Parathyroid adenoma (tissue), 2 donors: ENCODE data around the gene TNP1.
A peak's percentile ranks its signal among the peaks of the same experiment; 100 is the strongest.

Experiments
- H2AFZ ChIP-seq: fragments of 300-600 bp; sonication (generic); one replicate; pipeline ENCODE4 v1.7.0; 2017; ENCODE audit warnings: antibody characterized with exemption, mild to moderate bottlenecking
- H3K27ac ChIP-seq: fragments of 300-600 bp; sonication (generic); one replicate; pipeline ENCODE4 v1.7.0; 2017
- H3K27me3 ChIP-seq: fragments of 300-600 bp; sonication (generic); one replicate; pipeline ENCODE4 v1.7.0; 2017; ENCODE audit warnings: low read length; ENCODE audit not compliant: control insufficient read depth, insufficient read depth
- H3K36me3 ChIP-seq: fragments of 300-600 bp; sonication (generic); one replicate; pipeline ENCODE4 v1.7.0; 2017; ENCODE audit warnings: low read length; ENCODE audit not compliant: control insufficient read depth, insufficient read depth
- H3K4me1 ChIP-seq: fragments of 300-600 bp; sonication (generic); one replicate; pipeline ENCODE4 v1.7.0; 2017; ENCODE audit warnings: control low read depth
- H3K4me2 ChIP-seq: fragments of 300-600 bp; sonication (generic); one replicate; pipeline ENCODE4 v1.7.0; 2017; ENCODE audit warnings: low read length
- H3K4me3 ChIP-seq: fragments of 300-600 bp; sonication (generic); one replicate; pipeline ENCODE4 v1.7.0; 2017; ENCODE audit warnings: low read depth, low read length
- H3K79me2 ChIP-seq: fragments of 300-600 bp; sonication (generic); one replicate; pipeline ENCODE4 v1.7.0; 2017; ENCODE audit warnings: control low read depth
- H3K9ac ChIP-seq: fragments of 300-600 bp; sonication (generic); one replicate; pipeline ENCODE4 v1.7.0; 2017; ENCODE audit warnings: mild to moderate bottlenecking
- H3K9me3 ChIP-seq: fragments of 300-600 bp; sonication (generic); one replicate; pipeline ENCODE4 v1.7.0; 2017; ENCODE audit warnings: low read length; ENCODE audit not compliant: control insufficient read depth
- CTCF ChIP-seq: fragments of 300-600 bp; sonication (generic); IDR thresholded peaks from one replicate; pipeline ENCODE4 v1.7.0; 2017; ENCODE audit warnings: antibody characterized with exemption, mild to moderate bottlenecking
- donor health status: primary hyperparathyroidism.

The TNP1 gene

GRCh38 chr2:216851486-216852090 is 8.3 kb downstream of the TNP1 start:
- H3K27me3 ChIP-seq: no peaks in the 10 kb centered on the region
- no peak overlapping the region for H2AFZ ChIP-seq
- H3K27ac ChIP-seq: no peak overlapping the region
- no peak overlapping the region for H3K9ac ChIP-seq
- H3K4me1 ChIP-seq: peaks cover 3% of the 10 kb centered on the region
- no peaks in the 10 kb centered on the region for H3K36me3 ChIP-seq
- H3K4me3 ChIP-seq: no peak overlapping the region
- H3K4me2 ChIP-seq: no peak overlapping the region
- no peak for TF ChIP-seq CTCF
- no peaks in the 10 kb centered on the region for H3K79me2 ChIP-seq
- no peaks in the 10 kb centered on the region for H3K9me3 ChIP-seq

- no peak overlapping the region for H3K27ac ChIP-seq
- H3K4me3 ChIP-seq: no peak overlapping the region
- TF ChIP-seq CTCF: no peak
Measured at GRCh38 chr2:216850665-216851322, 9.1 kb downstream of the TNP1 start.

GRCh38 chr2:216849987-216850386 is 9.9 kb downstream of the TNP1 start:
- Histone ChIP-seq H3K79me2 (no peaks in the 10 kb centered on the region), H3K27ac (no peak overlapping the region), H3K9ac (no peak overlapping the region), H2AFZ (no peak overlapping the region), H3K4me2 (no peak overlapping the region), H3K4me1 (no peaks in the 10 kb centered on the region), H3K36me3 (no peaks in the 10 kb centered on the region), H3K4me3 (no peak overlapping the region), H3K27me3 (no peaks in the 10 kb centered on the region), H3K9me3 (no peaks in the 10 kb centered on the region)
- TF ChIP-seq CTCF: no peak

More at GRCh38 chr2:216850665-216851322, 9.1 kb downstream of the TNP1 start:
- Histone ChIP-seq H3K79me2 (no peaks in the 10 kb centered on the region), H3K36me3 (no peaks in the 10 kb centered on the region), H3K9me3 (no peaks in the 10 kb centered on the region), H3K9ac (no peak overlapping the region), H2AFZ (no peak overlapping the region), H3K4me1 (no peaks in the 10 kb centered on the region), H3K4me2 (no peak overlapping the region), H3K27me3 (no peaks in the 10 kb centered on the region)

GRCh38 chr2:216845426-216845825 is 14.4 kb downstream of the TNP1 start:
- no peak overlapping the region for H3K9ac ChIP-seq
- no peaks in the 10 kb centered on the region for H3K36me3 ChIP-seq
- no peaks in the 10 kb centered on the region for H3K27me3 ChIP-seq
- H3K4me3 ChIP-seq: no peak overlapping the region
- no peak overlapping the region for H3K27ac ChIP-seq
- no peaks in the 10 kb centered on the region for H3K79me2 ChIP-seq
- H2AFZ ChIP-seq: no peak overlapping the region
- no peak for TF ChIP-seq CTCF
- H3K4me1 ChIP-seq: peaks cover 10% of the 10 kb centered on the region
- H3K9me3 ChIP-seq: no peaks in the 10 kb centered on the region
- no peak overlapping the region for H3K4me2 ChIP-seq

- H3K27ac ChIP-seq: no peak overlapping the region
- no peak for TF ChIP-seq CTCF
Measured at GRCh38 chr2:216842636-216843035, 17.2 kb downstream of the TNP1 start.

More at GRCh38 chr2:216842636-216843035, 17.2 kb downstream of the TNP1 start:
- Histone ChIP-seq H3K79me2 (no peaks in the 10 kb centered on the region), H3K9me3 (no peaks in the 10 kb centered on the region), H3K4me1 (peaks cover 10% of the 10 kb centered on the region), H3K4me3 (no peak overlapping the region), H3K27me3 (no peaks in the 10 kb centered on the region), H3K4me2 (no peak overlapping the region), H3K9ac (no peak overlapping the region), H3K36me3 (no peaks in the 10 kb centered on the region), H2AFZ (peak overlapping the region; percentile 84)
